AG04449 (cell line): ENCODE results near the gene TKTL1.

Experiments used
- CTCF ChIA-PET: fragments of 350-600 bp; formaldehyde crosslinking; extraction: SDS; loops from one replicate; lab custom pipeline; 2021; ENCODE audit warnings: antibody characterized with exemption; lab: Yijun Ruan, JAX
- POLR2A ChIA-PET: fragments of 400-600, 350-600 bp; formaldehyde crosslinking; extraction: SDS; loops from one replicate; lab custom pipeline; 2020; ENCODE audit warnings: antibody characterized with exemption, inconsistent platforms; lab: Yijun Ruan, JAX
- DNase-seq: peaks from one replicate; pipeline ENCODE4 v3.0.0-alpha.2; 2010; ENCODE audit warnings: low read depth, low spot score
- H3K4me3 ChIP-seq: 2 replicates; pipeline ENCODE4 v1.5.1; 2011; ENCODE audit warnings: low read depth, mild to moderate bottlenecking, control low read depth, low read length
- TF ChIP-seq, protein P1 (sequence below): IDR thresholded peaks from one replicate; pipeline ENCODE4 v1.5.1; 2011; ENCODE audit warnings: mild to moderate bottlenecking, moderate library complexity, low read length, control low read depth, inconsistent platforms; ENCODE audit not compliant: insufficient read depth; ENCODE audit errors: missing control alignments

Gene TKTL1

GRCh38 chrX:154312116-154312515 lies 16.5 kb downstream of the TKTL1 start:
- POLR2A ChIA-PET: no interaction called here
- TF ChIP-seq, protein P1, sequence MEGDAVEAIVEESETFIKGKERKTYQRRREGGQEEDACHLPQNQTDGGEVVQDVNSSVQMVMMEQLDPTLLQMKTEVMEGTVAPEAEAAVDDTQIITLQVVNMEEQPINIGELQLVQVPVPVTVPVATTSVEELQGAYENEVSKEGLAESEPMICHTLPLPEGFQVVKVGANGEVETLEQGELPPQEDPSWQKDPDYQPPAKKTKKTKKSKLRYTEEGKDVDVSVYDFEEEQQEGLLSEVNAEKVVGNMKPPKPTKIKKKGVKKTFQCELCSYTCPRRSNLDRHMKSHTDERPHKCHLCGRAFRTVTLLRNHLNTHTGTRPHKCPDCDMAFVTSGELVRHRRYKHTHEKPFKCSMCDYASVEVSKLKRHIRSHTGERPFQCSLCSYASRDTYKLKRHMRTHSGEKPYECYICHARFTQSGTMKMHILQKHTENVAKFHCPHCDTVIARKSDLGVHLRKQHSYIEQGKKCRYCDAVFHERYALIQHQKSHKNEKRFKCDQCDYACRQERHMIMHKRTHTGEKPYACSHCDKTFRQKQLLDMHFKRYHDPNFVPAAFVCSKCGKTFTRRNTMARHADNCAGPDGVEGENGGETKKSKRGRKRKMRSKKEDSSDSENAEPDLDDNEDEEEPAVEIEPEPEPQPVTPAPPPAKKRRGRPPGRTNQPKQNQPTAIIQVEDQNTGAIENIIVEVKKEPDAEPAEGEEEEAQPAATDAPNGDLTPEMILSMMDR: no peak
- no peak for DNase-seq
- CTCF ChIA-PET: interaction anchor here (1.5 kb wide), 2 partner anchors 14 to 175 kb away, joined by 4 read pairs; no protein-coding TSS in a partner anchor
- H3K4me3 ChIP-seq: no peak overlapping the region

GRCh38 chrX:154313147-154313546 lies 17.6 kb downstream of the TKTL1 start:
- H3K4me3 ChIP-seq: no peak overlapping the region
- POLR2A ChIA-PET: no interaction called here
- no peak for DNase-seq
- TF ChIP-seq, protein P1: no peak
- CTCF ChIA-PET: interaction anchor here (1.5 kb wide), 2 partner anchors 13 to 176 kb away, joined by 4 read pairs; no protein-coding TSS in a partner anchor

DNA sequence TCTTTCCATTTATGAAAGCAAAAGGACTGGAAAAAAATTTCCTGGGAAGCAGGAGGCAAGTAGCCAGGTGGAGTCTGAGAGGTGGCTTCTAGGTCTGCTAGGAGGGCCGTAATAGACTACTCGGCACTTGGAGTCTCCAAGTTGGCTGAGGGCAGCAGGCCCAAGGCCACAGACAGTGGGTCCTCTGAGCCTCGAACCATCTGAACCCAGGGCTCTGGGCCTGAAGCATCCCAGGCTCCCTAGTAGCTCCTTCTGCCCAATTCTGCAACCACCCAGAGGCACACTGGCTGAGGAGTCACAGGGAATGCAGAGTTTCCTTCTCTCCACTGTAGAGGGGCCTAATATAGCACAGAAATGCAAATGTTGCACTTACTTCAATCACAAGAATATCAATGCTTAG lies 19.8 kb downstream of the TKTL1 start:
- no peak overlapping the region for H3K4me3 ChIP-seq
- ChIA-PET POLR2A (no interaction called here), CTCF (interaction anchor here (1.9 to 3.8 kb wide), 2 partner anchors 8 to 12 kb away, joined by 4 to 36 read pairs; no protein-coding TSS in a partner anchor)
- DNase-seq: no peak
- TF ChIP-seq, protein P1: no peak

DNA sequence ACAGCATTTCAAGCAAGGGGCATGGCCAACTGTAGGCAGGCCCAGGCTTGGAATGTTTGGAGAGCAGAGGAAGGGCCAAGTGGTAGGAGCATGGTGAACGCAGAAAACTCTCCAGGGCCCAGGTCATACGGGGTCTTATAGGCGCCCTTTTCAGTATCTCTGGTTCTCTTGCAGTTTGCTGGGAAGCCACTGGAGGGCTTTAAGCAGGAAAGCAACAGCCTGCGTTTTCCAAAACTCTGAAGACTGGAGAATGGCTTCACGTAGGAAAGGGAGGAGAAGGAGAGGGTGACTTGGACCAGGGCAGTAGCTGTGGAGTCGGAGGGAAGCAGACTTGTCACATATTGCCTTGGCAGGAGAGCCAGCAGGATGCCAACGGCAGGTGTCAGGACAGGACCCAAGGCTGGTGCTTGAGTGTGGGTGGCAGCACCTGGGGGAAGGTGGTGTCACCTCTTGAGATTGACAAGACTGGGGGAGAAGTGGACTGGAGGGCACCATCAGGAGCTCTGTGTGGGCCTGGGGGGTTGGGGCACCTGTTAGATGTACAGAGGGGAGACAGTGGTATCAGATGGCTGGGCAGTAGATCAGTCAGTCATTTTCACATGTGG lies 21.9 kb downstream of the TKTL1 start:
- TF ChIP-seq, protein P1: peak; percentile 46
- ChIA-PET CTCF (interaction anchor here (0.6 to 3.8 kb wide), 11 partner anchors 10 to 221 kb away, joined by 3 to 36 read pairs (median 4); no protein-coding TSS in a partner anchor), POLR2A (no interaction called here)
- no peak overlapping the region for H3K4me3 ChIP-seq
- DNase-seq: no peak

GRCh38 chrX:154320406-154320805 lies 24.8 kb downstream of the TKTL1 start:
- TF ChIP-seq, protein P1: no peak
- no peak for DNase-seq
- H3K4me3 ChIP-seq: no peak overlapping the region
- ChIA-PET POLR2A (no interaction called here), CTCF (interaction anchor here (0.7 to 1.2 kb wide), 2 partner anchors 53 to 64 kb away, joined by 3 read pairs; no protein-coding TSS in a partner anchor)

DNA sequence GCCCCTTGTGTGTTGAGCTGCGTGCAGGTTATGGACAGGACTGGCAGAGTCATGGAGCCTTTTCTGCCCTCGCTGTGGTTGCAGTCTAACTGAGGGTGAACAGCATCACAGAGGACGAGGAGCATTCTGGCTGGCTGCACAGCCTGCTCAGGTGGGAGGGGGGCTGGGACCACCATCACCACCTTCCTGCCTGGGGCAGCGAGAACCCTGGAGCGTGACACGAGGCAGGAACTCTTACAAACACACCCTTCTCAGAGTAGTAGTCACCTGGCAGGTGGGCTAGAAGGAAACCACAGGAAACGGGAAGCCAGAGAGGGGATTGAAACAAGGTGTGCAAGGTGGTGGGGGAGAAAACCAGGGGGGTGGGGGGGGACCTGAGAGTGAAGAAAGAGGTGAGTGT lies 25.6 kb downstream of the TKTL1 start:
- ChIA-PET POLR2A (no interaction called here), CTCF (interaction anchor here (1.2 kb wide), 1 partner anchor 63 kb away, joined by 3 read pairs; no protein-coding TSS in a partner anchor)
- no peak for DNase-seq
- TF ChIP-seq, protein P1: no peak
- no peak overlapping the region for H3K4me3 ChIP-seq
